PFSK-1 (cell line): ENCODE data around the gene MAST2.

ENCODE experiments used
- POLR2AphosphoS5 ChIP-seq: IDR thresholded peaks from 2 replicates; pipeline ENCODE4 v1.6.1; 2012; ENCODE audit warnings: low read depth, mild to moderate bottlenecking, control low read depth, low read length, moderate library complexity
- SIN3A ChIP-seq: IDR thresholded peaks from 2 replicates; pipeline ENCODE4 v1.6.1; 2012; ENCODE audit warnings: mild to moderate bottlenecking, low read length, moderate library complexity, borderline replicate concordance; ENCODE audit not compliant: insufficient read depth
- TAF1 ChIP-seq: IDR thresholded peaks from 2 replicates; pipeline ENCODE4 v1.6.1; 2012; ENCODE audit warnings: low read length, control low read depth, borderline replicate concordance; ENCODE audit not compliant: insufficient read depth
- TF ChIP-seq, protein P1 (sequence below), 2 experiments: IDR thresholded peaks; 2 replicates each; pipeline versions ENCODE4 v1.6.1 to v1.8.0; 2011 to 2012; ENCODE audit warnings: low read depth in 2 of 2, low read length in 2 of 2, control low read depth in 1 of 2, inconsistent platforms in 1 of 2, mild to moderate bottlenecking in 1 of 2, moderate library complexity in 1 of 2; ENCODE audit not compliant: insufficient read depth in 1 of 2

DNA sequence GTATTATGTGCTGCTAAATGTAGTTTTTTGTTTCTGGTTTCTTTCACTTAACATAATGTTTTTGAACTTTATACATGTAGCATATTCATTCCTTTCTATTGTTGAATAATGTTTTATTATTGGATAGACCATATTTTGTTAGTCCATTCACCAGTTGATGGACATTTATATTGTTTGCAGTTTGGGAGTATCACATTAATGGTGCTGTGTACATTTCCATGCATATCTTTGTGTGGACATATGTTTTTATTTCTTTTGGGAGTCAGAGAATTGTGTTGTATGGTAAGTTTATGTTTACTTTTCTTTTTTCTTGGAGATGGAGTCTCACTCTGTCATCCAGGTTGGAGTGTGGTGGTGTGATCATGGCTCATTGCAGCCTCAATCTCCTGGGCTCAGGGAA lies 134.6 kb downstream of the MAST2 start:
- TF ChIP-seq POLR2AphosphoS5 = no peak
- TF ChIP-seq, protein P1, sequence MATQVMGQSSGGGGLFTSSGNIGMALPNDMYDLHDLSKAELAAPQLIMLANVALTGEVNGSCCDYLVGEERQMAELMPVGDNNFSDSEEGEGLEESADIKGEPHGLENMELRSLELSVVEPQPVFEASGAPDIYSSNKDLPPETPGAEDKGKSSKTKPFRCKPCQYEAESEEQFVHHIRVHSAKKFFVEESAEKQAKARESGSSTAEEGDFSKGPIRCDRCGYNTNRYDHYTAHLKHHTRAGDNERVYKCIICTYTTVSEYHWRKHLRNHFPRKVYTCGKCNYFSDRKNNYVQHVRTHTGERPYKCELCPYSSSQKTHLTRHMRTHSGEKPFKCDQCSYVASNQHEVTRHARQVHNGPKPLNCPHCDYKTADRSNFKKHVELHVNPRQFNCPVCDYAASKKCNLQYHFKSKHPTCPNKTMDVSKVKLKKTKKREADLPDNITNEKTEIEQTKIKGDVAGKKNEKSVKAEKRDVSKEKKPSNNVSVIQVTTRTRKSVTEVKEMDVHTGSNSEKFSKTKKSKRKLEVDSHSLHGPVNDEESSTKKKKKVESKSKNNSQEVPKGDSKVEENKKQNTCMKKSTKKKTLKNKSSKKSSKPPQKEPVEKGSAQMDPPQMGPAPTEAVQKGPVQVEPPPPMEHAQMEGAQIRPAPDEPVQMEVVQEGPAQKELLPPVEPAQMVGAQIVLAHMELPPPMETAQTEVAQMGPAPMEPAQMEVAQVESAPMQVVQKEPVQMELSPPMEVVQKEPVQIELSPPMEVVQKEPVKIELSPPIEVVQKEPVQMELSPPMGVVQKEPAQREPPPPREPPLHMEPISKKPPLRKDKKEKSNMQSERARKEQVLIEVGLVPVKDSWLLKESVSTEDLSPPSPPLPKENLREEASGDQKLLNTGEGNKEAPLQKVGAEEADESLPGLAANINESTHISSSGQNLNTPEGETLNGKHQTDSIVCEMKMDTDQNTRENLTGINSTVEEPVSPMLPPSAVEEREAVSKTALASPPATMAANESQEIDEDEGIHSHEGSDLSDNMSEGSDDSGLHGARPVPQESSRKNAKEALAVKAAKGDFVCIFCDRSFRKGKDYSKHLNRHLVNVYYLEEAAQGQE (IDR thresholded peaks at IDR 0.05; ENCODE audit: insufficient read depth in 1 of 2, low read depth in 2 of 2, low read length in 2 of 2) = no peak
- no peak for TF ChIP-seq TAF1
- TF ChIP-seq SIN3A = no peak
